KOPT-K1 (cell line): Measurements from ENCODE around the gene TMPRSS3.

ENCODE experiments used
- H3K27ac ChIP-seq: fragments of 200-600 bp; sonication (generic); 2 replicates; pipeline ENCODE4 v1.5.1; 2016; ENCODE audit warnings: antibody characterized with exemption, mild to moderate bottlenecking, low read depth, low read length; ENCODE audit not compliant: poor library complexity, severe bottlenecking
- H3K36me3 ChIP-seq: fragments of 200-600 bp; sonication (generic); 2 replicates; pipeline ENCODE4 v1.5.1; 2017; ENCODE audit warnings: antibody characterized with exemption, mild to moderate bottlenecking, low read length, moderate library complexity; ENCODE audit not compliant: insufficient read depth
- H3K9me3 ChIP-seq: fragments of 200-600 bp; sonication (generic); 2 replicates; pipeline ENCODE4 v1.5.1; 2017; ENCODE audit warnings: antibody characterized with exemption, low read length, mild to moderate bottlenecking; ENCODE audit not compliant: insufficient read depth, poor library complexity, severe bottlenecking

Gene TMPRSS3

GRCh38 chr21:42367367-42368165 lies 28.3 kb downstream of the TMPRSS3 start:
- Histone ChIP-seq H3K9me3 (no peaks in the 10 kb centered on the region), H3K27ac (no peak overlapping the region), H3K36me3 (no peaks in the 10 kb centered on the region)

DNA sequence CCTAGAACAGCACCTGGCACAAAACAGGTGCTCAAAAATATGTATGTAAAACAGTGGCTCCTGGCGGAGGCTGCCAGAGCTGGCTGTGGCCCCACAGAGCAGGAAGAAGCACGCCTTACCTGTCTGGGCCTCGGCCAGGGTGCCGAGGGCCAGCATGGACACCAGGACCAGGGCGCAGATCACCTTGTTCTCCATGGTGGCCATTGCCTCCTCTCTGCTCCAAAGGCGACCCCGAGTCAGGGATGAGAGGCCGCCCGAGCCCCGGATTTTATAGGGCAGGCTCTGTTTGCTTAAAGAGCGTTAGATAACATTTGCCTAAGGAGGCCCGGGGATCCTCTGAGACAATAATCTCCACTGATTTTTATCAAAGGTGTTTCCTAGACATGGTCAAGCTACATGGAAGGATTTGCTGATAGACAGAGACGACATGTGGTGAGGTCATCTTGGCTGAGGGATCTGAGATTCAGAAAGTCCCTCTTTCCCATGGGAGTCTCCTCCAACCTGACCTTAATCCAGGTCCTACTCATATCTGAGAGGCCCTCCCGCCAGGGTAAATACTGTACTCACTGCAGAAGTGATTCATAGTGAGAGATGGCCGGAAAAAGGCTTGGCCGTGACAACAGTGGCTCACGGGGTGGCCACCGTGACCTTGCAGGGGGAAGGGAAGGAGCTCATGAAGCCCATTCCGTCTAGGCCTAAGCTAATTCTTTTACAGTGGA lies 29.4 kb downstream of the TMPRSS3 start, which contains the start of gene TFF1:
TSS of gene TFF1 (minus strand) at position 244 of the 719 bp plus-strand sequence. CDS start at position 204, 40 bp downstream.
- Histone ChIP-seq H3K36me3 (no peaks in the 10 kb centered on the region), H3K9me3 (no peaks in the 10 kb centered on the region), H3K27ac (no peak within 1 kb of the TSS)

- H3K36me3 ChIP-seq: no peaks in the 10 kb centered on the region
- no peaks in the 10 kb centered on the region for H3K9me3 ChIP-seq
- no peak overlapping the region for H3K27ac ChIP-seq
Measured at GRCh38 chr21:42365770-42366169, 30.1 kb downstream of the TMPRSS3 start.

DNA sequence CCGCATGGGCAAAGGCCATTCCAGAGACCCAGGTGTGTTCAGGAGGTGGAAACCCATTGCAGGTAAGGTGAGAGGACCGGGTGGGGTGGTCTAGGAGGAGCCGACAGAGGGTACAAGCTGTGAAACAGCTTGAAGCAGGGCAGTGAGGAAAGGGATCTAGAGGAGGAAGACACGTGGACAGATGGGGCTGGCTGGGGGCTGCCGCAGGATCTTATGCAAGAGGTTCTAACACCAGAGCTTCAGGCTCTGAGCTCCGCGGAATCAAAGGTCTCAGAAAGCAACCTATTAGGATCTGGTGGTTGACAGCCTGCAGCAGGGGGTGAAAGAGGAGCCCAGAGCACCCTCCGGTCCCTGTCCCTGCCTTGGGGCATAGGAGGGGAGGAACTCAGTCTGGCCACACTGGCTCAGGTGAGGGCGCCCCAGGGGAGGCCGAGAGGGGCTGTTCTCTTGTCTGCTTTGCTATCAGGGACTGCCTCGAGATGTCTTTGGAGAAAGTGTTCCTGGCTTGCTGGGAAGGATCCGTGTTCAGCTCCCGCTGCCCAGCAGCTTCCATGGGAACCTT lies 31.5 kb downstream of the TMPRSS3 start:
- Histone ChIP-seq H3K9me3 (peaks cover 7% of the 10 kb centered on the region), H3K36me3 (no peaks in the 10 kb centered on the region), H3K27ac (no peak overlapping the region)

DNA sequence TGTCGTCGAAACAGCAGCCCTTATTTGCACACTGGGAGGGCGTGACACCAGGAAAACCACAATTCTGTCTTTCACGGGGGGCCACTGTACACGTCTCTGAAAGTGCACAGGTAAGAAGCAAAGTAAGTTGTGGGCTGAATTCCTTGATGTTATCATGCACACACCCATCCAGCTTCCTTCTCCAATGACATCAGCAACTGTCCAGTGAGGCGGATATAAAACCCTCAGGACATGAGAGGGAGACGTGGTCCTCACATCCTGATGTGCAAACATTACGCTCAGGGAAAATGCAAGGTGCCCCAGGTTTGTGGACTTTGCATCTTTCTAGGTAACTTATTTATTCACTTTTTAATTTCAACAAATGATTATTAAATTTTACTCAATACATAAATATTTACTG lies 32.5 kb downstream of the TMPRSS3 start:
- no peaks in the 10 kb centered on the region for H3K36me3 ChIP-seq
- H3K9me3 ChIP-seq: peaks cover 7% of the 10 kb centered on the region
- H3K27ac ChIP-seq: no peak overlapping the region

DNA sequence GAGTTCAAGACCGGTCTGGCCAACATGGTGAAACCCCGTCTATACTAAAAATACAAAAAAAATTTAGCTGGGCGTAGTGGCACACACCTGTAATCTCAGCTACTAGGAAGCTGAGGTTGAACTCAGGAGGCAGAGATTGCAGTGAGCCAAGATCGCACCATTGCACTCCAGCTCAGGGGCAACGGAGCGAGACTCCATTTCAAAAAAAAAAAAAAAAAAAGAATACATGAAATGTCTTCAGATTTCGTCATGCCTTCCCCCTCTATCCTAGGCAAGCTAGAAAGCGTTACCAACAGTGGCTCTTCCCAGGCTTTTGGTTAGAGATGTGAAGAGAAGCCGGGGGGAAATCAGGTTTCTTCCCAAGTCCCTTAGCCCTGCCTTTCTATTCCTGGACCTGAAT lies 33.2 kb downstream of the TMPRSS3 start:
- H3K36me3 ChIP-seq: no peaks in the 10 kb centered on the region
- peaks cover 7% of the 10 kb centered on the region for H3K9me3 ChIP-seq
- no peak overlapping the region for H3K27ac ChIP-seq

- Histone ChIP-seq H3K36me3 (no peaks in the 10 kb centered on the region), H3K27ac (no peak overlapping the region)
Measured at GRCh38 chr21:42362198-42362597, 33.7 kb downstream of the TMPRSS3 start.

GRCh38 chr21:42361286-42361685 lies 34.6 kb downstream of the TMPRSS3 start:
- H3K9me3 ChIP-seq: peaks cover 7% of the 10 kb centered on the region
- H3K27ac ChIP-seq: no peak overlapping the region
- H3K36me3 ChIP-seq: no peaks in the 10 kb centered on the region

More at GRCh38 chr21:42362198-42362597, 33.7 kb downstream of the TMPRSS3 start:
- H3K9me3 ChIP-seq: peaks cover 7% of the 10 kb centered on the region

GRCh38 chr21:42360317-42360716 lies 35.5 kb downstream of the TMPRSS3 start:
- peaks cover 7% of the 10 kb centered on the region for H3K9me3 ChIP-seq
- H3K36me3 ChIP-seq: no peaks in the 10 kb centered on the region
- H3K27ac ChIP-seq: no peak overlapping the region

DNA sequence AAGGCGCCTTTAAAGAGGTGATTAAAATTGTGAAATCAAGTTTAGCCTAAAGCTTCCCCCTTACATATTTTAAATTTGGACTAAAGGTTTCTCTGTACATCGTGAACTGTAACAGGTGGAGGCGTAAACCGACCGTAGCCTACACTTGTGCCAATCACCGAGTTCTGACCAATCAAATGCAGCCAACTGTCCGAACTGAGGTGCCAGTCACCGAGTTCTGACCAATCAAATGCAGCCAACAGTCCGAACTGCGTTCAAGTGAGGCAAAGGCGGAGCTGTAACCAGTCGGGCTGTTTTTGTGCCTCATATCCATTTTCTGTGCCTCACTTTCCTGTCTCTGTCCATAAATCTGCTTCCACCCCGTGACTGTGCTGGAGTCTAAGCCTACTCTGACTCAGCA lies 36.9 kb downstream of the TMPRSS3 start:
- Histone ChIP-seq H3K36me3 (no peaks in the 10 kb centered on the region), H3K9me3 (peaks cover 7% of the 10 kb centered on the region), H3K27ac (no peak overlapping the region)

DNA sequence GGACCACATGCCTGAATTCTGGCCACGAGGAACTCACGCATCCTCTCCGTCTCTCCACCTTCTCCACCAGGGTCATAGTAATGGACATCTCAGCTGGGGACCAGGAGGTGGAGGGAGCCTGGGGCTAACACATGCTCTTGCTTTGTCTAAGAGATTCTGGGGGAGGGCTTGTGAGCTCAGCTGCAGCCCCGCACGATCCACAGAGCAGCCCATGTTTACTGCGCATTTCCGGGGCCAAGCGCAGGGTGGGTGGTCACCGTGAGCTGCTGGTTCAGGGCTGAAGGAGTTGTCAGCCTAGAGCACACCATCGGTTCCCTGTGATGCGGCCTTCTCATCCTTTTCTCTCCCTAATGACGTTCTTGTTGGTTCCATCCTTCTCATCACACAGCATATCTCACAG lies 37.6 kb downstream of the TMPRSS3 start:
- Histone ChIP-seq H3K9me3 (peaks cover 7% of the 10 kb centered on the region), H3K27ac (no peak overlapping the region), H3K36me3 (no peaks in the 10 kb centered on the region)

DNA sequence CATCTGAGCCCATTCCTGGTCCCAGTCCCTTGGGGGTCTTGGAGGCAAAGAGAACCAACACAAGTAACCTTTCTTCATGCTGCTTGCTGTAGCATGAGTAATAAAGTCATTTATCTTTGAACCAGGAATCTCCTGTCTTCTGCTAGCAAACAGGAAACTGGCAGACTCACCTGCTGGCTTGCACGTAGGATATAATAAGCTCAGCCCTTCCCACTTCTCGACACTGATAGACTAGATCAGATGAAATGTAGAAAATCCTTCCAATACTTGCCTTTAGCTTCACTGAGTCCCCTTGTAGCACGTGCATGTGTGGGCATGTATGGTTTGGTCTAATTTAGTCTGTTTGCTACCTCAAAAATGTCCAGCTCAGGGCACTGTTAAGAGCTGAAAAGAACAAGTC lies 38.5 kb downstream of the TMPRSS3 start:
- H3K36me3 ChIP-seq: no peaks in the 10 kb centered on the region
- peaks cover 7% of the 10 kb centered on the region for H3K9me3 ChIP-seq
- H3K27ac ChIP-seq: no peak overlapping the region

- no peaks in the 10 kb centered on the region for H3K36me3 ChIP-seq
- H3K9me3 ChIP-seq: peaks cover 7% of the 10 kb centered on the region
- H3K27ac ChIP-seq: no peak overlapping the region
Measured at GRCh38 chr21:42356650-42357049, 39.2 kb downstream of the TMPRSS3 start.

GRCh38 chr21:42356046-42356445 lies 39.8 kb downstream of the TMPRSS3 start:
- Histone ChIP-seq H3K36me3 (no peaks in the 10 kb centered on the region), H3K27ac (no peak overlapping the region), H3K9me3 (peaks cover 7% of the 10 kb centered on the region)

- no peaks in the 10 kb centered on the region for H3K36me3 ChIP-seq
- H3K27ac ChIP-seq: no peak overlapping the region
- H3K9me3 ChIP-seq: no peaks in the 10 kb centered on the region
Measured at GRCh38 chr21:42353623-42354022, 42.2 kb downstream of the TMPRSS3 start.
